GM12864 (cell line): Measurements from ENCODE around the gene SLC41A1.
A peak's percentile ranks its signal among the peaks of the same experiment; 100 is the strongest.

ENCODE experiments used
- DNase-seq: peaks from one replicate; pipeline ENCODE4 v3.0.0-alpha.2; 2011; ENCODE audit warnings: low read depth
- H3K4me3 ChIP-seq: 2 replicates; pipeline ENCODE4 v1.5.1; 2011; ENCODE audit warnings: mild to moderate bottlenecking, low read depth, low read length, control low read depth
- TF ChIP-seq, protein P1 (sequence below): IDR thresholded peaks from 2 replicates; pipeline ENCODE4 v1.5.1; 2011; ENCODE audit warnings: low read depth, mild to moderate bottlenecking, moderate library complexity, low read length, control low read depth, inconsistent platforms; ENCODE audit errors: missing control alignments

SLC41A1 gene

DNA sequence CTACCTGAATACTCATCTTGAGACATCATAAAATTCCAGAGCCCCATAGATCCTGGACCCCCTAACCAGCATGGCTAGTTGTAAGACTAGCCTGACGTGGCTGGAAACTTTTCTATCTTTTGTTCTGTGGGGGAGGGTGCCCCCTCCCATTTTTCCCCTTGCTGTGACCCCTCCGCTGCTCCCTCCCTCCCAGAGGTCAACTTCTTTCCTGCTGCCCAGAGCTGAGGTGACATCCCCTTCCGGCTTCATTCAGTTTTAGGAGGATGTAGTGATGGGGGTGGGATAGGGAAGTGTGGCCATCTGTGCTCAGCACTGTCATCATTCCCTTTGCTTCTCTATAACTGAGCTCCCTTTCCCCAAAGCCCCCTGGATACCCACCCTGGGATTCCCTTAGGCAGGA lies 4.4 kb upstream of the SLC41A1 start:
- DNase-seq = no peak
- TF ChIP-seq, protein P1, sequence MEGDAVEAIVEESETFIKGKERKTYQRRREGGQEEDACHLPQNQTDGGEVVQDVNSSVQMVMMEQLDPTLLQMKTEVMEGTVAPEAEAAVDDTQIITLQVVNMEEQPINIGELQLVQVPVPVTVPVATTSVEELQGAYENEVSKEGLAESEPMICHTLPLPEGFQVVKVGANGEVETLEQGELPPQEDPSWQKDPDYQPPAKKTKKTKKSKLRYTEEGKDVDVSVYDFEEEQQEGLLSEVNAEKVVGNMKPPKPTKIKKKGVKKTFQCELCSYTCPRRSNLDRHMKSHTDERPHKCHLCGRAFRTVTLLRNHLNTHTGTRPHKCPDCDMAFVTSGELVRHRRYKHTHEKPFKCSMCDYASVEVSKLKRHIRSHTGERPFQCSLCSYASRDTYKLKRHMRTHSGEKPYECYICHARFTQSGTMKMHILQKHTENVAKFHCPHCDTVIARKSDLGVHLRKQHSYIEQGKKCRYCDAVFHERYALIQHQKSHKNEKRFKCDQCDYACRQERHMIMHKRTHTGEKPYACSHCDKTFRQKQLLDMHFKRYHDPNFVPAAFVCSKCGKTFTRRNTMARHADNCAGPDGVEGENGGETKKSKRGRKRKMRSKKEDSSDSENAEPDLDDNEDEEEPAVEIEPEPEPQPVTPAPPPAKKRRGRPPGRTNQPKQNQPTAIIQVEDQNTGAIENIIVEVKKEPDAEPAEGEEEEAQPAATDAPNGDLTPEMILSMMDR = no peak
- H3K4me3 ChIP-seq = no peak overlapping the region

DNA sequence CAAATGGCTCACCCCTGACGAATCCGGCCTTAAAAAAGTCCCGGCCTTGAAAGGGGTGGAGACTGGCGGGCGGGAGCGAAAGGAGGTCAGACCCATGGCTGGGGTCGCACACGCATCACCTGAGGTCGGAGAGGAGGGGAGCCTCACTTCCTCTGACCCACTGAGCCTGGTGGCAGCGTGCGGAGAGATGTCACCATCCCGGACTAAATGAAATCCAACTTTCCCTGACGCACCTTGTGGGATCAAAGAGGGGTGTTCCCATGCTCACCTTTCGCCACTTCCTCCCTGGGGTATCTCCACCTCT lies 709 bp upstream of the SLC41A1 start:
- H3K4me3 ChIP-seq = peak overlapping the region; percentile 58
- DNase-seq = no peak
- TF ChIP-seq, protein P1 = no peak

DNA sequence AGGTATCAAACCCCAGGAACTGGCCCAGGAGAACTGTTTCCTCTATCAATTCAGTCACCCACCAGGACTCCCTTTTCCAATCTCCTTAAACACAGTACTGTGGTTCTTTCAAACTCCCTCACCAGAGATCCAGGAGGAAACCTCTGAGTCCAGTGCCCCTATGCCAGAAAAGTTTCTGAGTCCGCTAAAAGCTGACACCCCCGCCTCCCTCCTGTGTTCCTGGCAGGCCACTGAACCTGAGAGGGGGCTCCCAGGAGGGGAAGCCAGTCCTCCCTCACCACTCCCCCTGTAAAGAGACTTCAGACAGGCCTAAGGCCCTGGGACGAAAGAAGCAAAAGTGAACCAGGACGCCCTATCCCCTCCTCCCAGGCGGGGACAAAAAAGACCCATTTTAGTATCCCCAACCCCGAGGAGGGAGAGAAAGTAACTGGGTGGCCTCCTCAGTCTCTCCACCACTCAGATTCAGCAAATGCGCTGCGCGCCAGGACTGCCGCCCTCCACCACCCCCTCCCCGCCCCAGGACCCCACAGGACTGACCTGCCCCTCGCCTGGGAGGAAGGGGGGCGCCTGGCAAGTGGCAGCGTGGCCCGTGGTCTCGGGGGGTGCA lies 624 bp downstream of the SLC41A1 start:
- peak overlapping the region; percentile 58 for H3K4me3 ChIP-seq
- TF ChIP-seq, protein P1 = no peak
- DNase-seq = no peak

DNA sequence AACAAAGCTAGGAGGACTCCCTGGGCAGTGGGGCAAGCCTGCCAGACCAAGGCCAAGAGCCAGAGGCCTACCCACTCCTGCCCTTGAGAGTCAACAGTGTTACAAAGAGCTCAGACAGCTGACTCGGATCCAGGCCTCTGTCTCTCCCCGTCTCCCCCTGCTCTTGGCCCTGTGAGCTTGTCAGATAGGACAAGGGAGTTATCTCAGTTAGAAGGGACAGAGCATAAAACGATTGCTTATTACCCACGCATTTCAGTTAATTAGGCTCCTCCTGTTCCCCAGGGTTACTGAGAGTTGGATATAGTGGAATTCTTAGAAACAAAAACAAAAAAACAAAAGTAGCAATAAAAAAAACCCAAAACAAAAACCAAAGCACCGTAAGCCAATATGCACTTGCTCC lies 1.3 kb downstream of the SLC41A1 start:
- no peak overlapping the region; the same call in 1 of the 2 replicates for H3K4me3 ChIP-seq
- DNase-seq = no peak
- TF ChIP-seq, protein P1 = no peak

DNA sequence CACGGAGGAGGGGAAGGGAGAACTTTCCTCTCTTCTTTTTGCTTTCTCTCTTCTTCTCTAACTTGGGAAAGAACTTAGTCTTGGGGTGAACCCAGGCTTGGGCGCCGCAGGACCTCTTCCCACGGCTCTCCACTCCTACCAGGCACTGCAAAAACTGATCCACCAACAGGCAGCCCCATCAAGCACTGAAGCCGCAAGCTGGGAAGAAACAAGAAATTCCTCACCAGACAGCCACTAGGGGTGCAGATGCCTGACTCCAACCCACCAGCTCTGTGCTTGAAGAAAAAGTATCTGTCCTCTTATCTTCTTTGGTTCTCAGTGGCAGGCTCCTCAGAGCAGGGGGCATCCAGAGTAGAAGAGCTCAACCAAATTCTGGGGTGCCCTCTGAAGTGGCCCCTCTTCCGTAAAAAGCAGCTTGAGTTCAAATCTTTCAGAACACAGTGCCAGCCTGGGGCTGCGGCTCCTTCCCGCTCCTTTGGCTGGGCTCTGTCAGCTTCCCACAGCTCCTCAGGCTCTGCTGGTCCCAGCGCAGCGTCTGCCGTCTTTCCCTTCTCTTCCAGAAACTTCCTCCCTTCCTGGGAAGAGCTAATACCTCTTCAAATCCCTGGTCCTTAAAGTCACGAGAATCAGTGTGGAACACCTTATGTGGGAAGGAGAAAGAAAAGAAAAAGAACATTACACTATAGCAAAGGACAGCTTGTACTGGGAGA lies 2.4 kb downstream of the SLC41A1 start:
- H3K4me3 ChIP-seq = no peak overlapping the region
- TF ChIP-seq, protein P1 = peak; percentile 20
- no peak for DNase-seq

DNA sequence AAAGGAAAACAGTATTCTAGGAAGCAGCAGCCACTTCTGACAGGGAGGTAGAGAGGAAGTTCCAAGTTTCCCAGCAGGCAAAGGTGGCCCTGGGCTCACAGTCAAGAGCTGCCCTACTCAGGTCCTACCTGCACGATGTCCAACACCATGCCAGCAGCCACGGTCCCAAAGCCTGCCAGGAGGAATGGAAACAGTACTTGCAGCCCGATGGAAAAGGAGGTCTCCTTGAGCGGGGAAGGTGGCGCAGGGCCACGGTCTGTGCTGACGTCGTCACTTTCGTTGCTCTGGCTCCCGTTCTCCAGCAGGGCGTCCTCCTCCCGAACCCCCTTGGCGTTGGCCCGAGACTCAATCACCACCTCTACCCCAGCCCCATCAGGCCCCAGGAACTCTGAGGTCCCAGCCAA lies 3.1 kb downstream of the SLC41A1 start:
- no peak overlapping the region for H3K4me3 ChIP-seq
- TF ChIP-seq, protein P1 = no peak
- no peak for DNase-seq

DNA sequence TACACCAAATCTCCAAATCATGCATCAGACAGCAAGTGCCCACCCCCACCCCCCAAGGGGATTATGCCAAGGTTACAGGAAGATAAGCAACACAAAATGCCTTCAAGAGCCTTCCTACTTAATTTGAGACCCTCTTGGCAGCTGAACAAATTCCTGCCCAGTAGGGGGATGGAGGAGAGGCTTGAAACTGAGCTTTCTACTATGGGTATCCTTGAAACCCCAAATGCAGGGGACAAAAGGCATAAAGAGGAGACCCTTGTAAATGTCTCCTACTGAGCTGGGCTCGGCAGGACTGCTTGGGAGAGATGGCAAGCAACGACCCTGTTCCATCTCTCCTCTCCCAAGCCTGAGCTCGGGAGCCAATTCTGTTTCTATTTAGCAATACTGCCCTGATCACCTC lies 3.5 kb downstream of the SLC41A1 start:
- DNase-seq = no peak
- H3K4me3 ChIP-seq = no peak overlapping the region
- TF ChIP-seq, protein P1 = no peak
